Measurements from ENCODE around the gene FZD1. TPM values are rescaled to one million over a fixed set of nuclear protein-coding genes. Genes with fewer than 3 reads are reported as not detected.
A peak's percentile ranks its signal among the peaks of the same experiment; 100 is the strongest.

The FZD1 gene
- total RNA-seq, 1 experiment from 2014 or later: 2.8 TPM

DNA sequence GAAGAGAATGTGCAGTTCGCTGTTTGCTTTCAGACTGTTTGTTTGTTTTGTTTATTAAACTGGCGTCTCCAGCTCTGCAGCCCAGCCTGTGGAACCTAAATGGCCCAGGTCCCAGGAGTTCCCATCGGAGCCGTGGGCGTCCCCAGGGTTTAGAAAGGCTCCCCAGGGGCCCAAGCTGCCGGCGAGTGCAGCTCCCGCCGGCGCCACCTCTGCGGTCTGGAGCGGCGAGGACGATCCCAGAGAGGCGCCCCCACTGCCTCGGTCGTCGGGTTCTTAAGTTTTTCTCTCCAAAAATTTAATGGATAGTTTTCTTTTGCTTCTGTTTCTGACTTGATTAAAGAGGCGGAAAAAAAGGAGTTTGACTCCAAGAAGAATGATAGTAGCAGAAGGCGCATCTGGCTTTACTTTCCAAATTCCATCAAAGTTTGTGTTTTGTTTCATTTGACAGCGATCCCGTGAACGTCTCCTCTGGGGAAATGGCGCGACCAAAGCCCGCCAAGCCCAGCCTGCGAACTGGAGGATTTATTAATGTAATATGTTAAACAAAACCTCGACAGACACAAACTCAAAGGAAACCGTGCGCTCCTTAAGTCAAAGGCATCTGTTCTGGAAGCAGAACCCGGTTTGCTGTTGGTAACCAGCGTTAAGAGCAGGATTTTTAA, 718 bp upstream of the FZD1 start:
- Histone ChIP-seq H3K4me2 (peak overlapping the region; percentile 89), H3K4me1 (replicated peaks; ENCODE audit: insufficient read depth) (0 out of 2 replicates have a peak, but pooled peaks cover 6% of the 10 kb centered on the region), H3K9me2 (ENCODE audit: insufficient read depth) (no peaks in the 10 kb centered on the region), H3K36me3 (ENCODE audit: low read depth) (no peaks in the 10 kb centered on the region), H2AFZ (peak overlapping the region; percentile 78), H3K27ac (no peak overlapping the region), H3F3A (ENCODE audit: insufficient read depth, low read depth) (no peaks in the 10 kb centered on the region), H3K9me3 (ENCODE audit: insufficient read depth, low read depth) (no peaks in the 10 kb centered on the region), H3K27me3 (ENCODE audit: insufficient read depth, low read depth) (peaks cover 17% of the 10 kb centered on the region; the same call in 1 of the 2 replicates), H4K20me1 (ENCODE audit: insufficient read depth) (0 out of 2 replicates have a peak, but pooled peaks cover 3% of the 10 kb centered on the region), H3K79me2 (ENCODE audit: low read depth) (no peaks in the 10 kb centered on the region), H3K4me3 (peak overlapping the region; percentile 60)
- no TSS peak for BruUV-seq (replicated peaks)
- DNase-seq: peak in 1 of 2 experiments; percentile 20
- POLR2A ChIA-PET (ENCODE audit: unreplicated experiment): interaction anchor here (0.5 kb wide), 1 partner anchor 22 kb away, joined by 7 read pairs; no protein-coding TSS in a partner anchor
- TF ChIP-seq CTCF (conservative IDR thresholded peaks at IDR 0.05) (no peak), EZH2 (IDR thresholded peaks at IDR 0.05; ENCODE audit: low read depth) (no peak)
- CTCF ChIA-PET: no interaction called here
- intact Hi-C loops (cut with micrococcal nuclease; ENCODE audit: unreplicated experiment): loop anchor here (1.0 to 10.0 kb wide), 6 partner anchors 13 to 519 kb away; no protein-coding TSS in a partner anchor

DNA sequence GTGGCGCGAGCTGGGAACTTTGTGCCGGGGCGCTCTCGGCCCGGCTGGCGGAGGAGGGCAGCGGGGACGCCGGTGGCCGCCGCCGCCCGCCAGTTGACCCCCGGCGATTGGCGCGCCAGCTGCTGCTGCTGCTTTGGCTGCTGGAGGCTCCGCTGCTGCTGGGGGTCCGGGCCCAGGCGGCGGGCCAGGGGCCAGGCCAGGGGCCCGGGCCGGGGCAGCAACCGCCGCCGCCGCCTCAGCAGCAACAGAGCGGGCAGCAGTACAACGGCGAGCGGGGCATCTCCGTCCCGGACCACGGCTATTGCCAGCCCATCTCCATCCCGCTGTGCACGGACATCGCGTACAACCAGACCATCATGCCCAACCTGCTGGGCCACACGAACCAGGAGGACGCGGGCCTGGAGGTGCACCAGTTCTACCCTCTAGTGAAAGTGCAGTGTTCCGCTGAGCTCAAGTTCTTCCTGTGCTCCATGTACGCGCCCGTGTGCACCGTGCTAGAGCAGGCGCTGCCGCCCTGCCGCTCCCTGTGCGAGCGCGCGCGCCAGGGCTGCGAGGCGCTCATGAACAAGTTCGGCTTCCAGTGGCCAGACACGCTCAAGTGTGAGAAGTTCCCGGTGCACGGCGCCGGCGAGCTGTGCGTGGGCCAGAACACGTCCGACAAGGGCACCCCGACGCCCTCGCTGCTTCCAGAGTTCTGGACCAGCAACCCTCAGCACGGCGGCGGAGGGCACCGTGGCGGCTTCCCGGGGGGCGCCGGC, 870 bp downstream of the FZD1 start:
- Histone ChIP-seq H3K36me3 (ENCODE audit: low read depth) (no peaks in the 10 kb centered on the region), H3K9me3 (ENCODE audit: insufficient read depth, low read depth) (no peaks in the 10 kb centered on the region), H3K9me2 (ENCODE audit: insufficient read depth) (no peaks in the 10 kb centered on the region), H3F3A (ENCODE audit: insufficient read depth, low read depth) (no peaks in the 10 kb centered on the region), H3K4me3 (peak overlapping the region; percentile 60), H4K20me1 (ENCODE audit: insufficient read depth) (0 out of 2 replicates have a peak, but pooled peaks cover 3% of the 10 kb centered on the region), H3K27ac (no peak overlapping the region), H3K27me3 (ENCODE audit: insufficient read depth, low read depth) (peaks cover 17% of the 10 kb centered on the region; the same call in 1 of the 2 replicates), H3K4me1 (replicated peaks; ENCODE audit: insufficient read depth) (0 out of 2 replicates have a peak, but pooled peaks cover 6% of the 10 kb centered on the region), H2AFZ (peak overlapping the region; percentile 78), H3K4me2 (peak overlapping the region; percentile 89), H3K79me2 (ENCODE audit: low read depth) (no peaks in the 10 kb centered on the region)
- BruUV-seq (replicated peaks): no TSS peak
- peak in 1 of 2 experiments; percentile 58 for DNase-seq
- TF ChIP-seq EZH2 (IDR thresholded peaks at IDR 0.05; ENCODE audit: low read depth) (no peak), CTCF (conservative IDR thresholded peaks at IDR 0.05) (no peak)
- CTCF ChIA-PET: interaction anchor here (0.6 to 0.7 kb wide), 3 partner anchors 17 to 181 kb away, joined by 3 to 4 read pairs (median 4); no protein-coding TSS in a partner anchor
- intact Hi-C loops (cut with micrococcal nuclease; ENCODE audit: unreplicated experiment): loop anchor here (1.0 to 10.0 kb wide), 6 partner anchors 15 to 517 kb away; no protein-coding TSS in a partner anchor
- POLR2A ChIA-PET (ENCODE audit: unreplicated experiment): interaction anchor here (0.7 kb wide), 1 partner anchor 336 kb away, joined by 3 read pairs; no protein-coding TSS in a partner anchor

DNA sequence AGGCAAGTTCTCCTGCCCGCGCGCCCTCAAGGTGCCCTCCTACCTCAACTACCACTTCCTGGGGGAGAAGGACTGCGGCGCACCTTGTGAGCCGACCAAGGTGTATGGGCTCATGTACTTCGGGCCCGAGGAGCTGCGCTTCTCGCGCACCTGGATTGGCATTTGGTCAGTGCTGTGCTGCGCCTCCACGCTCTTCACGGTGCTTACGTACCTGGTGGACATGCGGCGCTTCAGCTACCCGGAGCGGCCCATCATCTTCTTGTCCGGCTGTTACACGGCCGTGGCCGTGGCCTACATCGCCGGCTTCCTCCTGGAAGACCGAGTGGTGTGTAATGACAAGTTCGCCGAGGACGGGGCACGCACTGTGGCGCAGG, 1.4 kb downstream of the FZD1 start:
- H3F3A ChIP-seq (ENCODE audit: insufficient read depth, low read depth): no peaks in the 10 kb centered on the region
- ChIA-PET POLR2A (ENCODE audit: unreplicated experiment) (no interaction called here), CTCF (interaction anchor here (0.6 to 0.7 kb wide), 2 partner anchors 18 to 181 kb away, joined by 3 to 4 read pairs; no protein-coding TSS in a partner anchor)
- H3K27me3 ChIP-seq (ENCODE audit: insufficient read depth, low read depth): peaks cover 17% of the 10 kb centered on the region; the same call in 1 of the 2 replicates
- H3K9me2 ChIP-seq (ENCODE audit: insufficient read depth): no peaks in the 10 kb centered on the region
- H4K20me1 ChIP-seq (ENCODE audit: insufficient read depth): 0 out of 2 replicates have a peak, but pooled peaks cover 3% of the 10 kb centered on the region
- H3K9me3 ChIP-seq (ENCODE audit: insufficient read depth, low read depth): no peaks in the 10 kb centered on the region
- peak in 1 of 2 experiments; percentile 15 for DNase-seq
- intact Hi-C loops (cut with micrococcal nuclease; ENCODE audit: unreplicated experiment): loop anchor here (10.0 kb wide), 1 partner anchor 369 kb away; no protein-coding TSS in a partner anchor
- H2AFZ ChIP-seq: peak overlapping the region; percentile 78; the same call in 1 of the 2 replicates
- no TSS peak for BruUV-seq (replicated peaks)
- H3K36me3 ChIP-seq (ENCODE audit: low read depth): no peaks in the 10 kb centered on the region
- H3K4me1 ChIP-seq (replicated peaks; ENCODE audit: insufficient read depth): 0 out of 2 replicates have a peak, but pooled peaks cover 6% of the 10 kb centered on the region
- H3K4me3 ChIP-seq: peak overlapping the region; percentile 60; the same call in 1 of the 2 replicates
- no peak for TF ChIP-seq CTCF (conservative IDR thresholded peaks at IDR 0.05)
- TF ChIP-seq EZH2 (IDR thresholded peaks at IDR 0.05; ENCODE audit: low read depth): no peak
- peak overlapping the region; percentile 89 for H3K4me2 ChIP-seq
- no peaks in the 10 kb centered on the region for H3K79me2 ChIP-seq (ENCODE audit: low read depth)
- no peak overlapping the region for H3K27ac ChIP-seq

All from PC-9 (cell line).